DMS 273 treated with DMSO at 0.1 percent for 48 hours (cell line): ENCODE results near the gene SMIM35.

Experiments
- DNase-seq: peaks from one replicate; lab custom pipeline; 2025; lab: John Stamatoyannopoulos, UW

Gene SMIM35

GRCh38 chr11:118057251-118058145 is 29.3 kb downstream of the SMIM35 start:
- no peak for DNase-seq

- no peak for DNase-seq
These were observed 30.0 kb downstream of the SMIM35 start for GRCh38 chr11:118056806-118057205.

- DNase-seq: no peak
These were observed 30.8 kb downstream of the SMIM35 start for GRCh38 chr11:118055966-118056365.

GRCh38 chr11:118054712-118055640 is 31.8 kb downstream of the SMIM35 start:
- no peak for DNase-seq

- no peak for DNase-seq
These were observed 34.1 kb downstream of the SMIM35 start for GRCh38 chr11:118052581-118053206.

GRCh38 chr11:118051611-118052461 is 34.9 kb downstream of the SMIM35 start:
- no peak for DNase-seq

- DNase-seq: no peak
These were observed 35.6 kb downstream of the SMIM35 start for GRCh38 chr11:118051136-118051610.

GRCh38 chr11:118050208-118050891 is 36.4 kb downstream of the SMIM35 start:
- DNase-seq: no peak

- DNase-seq: no peak
These were observed 37.0 kb downstream of the SMIM35 start for GRCh38 chr11:118049771-118050170.

- DNase-seq: no peak
These were observed 38.0 kb downstream of the SMIM35 start for GRCh38 chr11:118048472-118049370.

GRCh38 chr11:118047749-118048148 is 39.0 kb downstream of the SMIM35 start:
- DNase-seq: no peak

GRCh38 chr11:118046964-118047700 is 39.6 kb downstream of the SMIM35 start:
- no peak for DNase-seq

- peak; percentile 16 for DNase-seq
These were observed 40.5 kb downstream of the SMIM35 start for GRCh38 chr11:118046051-118046963.

- DNase-seq: no peak
These were observed 41.6 kb downstream of the SMIM35 start for GRCh38 chr11:118045191-118045590.

GRCh38 chr11:118042796-118043195 is 44.0 kb downstream of the SMIM35 start:
- DNase-seq: no peak

GRCh38 chr11:118042141-118042540 is 44.6 kb downstream of the SMIM35 start:
- no peak for DNase-seq

- DNase-seq: no peak
These were observed 53.3 kb downstream of the SMIM35 start for GRCh38 chr11:118033443-118033842.

- DNase-seq: no peak
These were observed 58.1 kb downstream of the SMIM35 start for GRCh38 chr11:118028626-118029025.
